ENCODE measurements around the gene CELA3B. TPM values are rescaled to one million over a fixed set of nuclear protein-coding genes. Genes with fewer than 3 reads are reported as not detected.

CELA3B gene
- total and polyA plus RNA-seq, 3 experiments from 2014 or later = not detected

- Histone ChIP-seq H3K4me1 (ENCODE audit: insufficient read depth, low read length) (peaks cover 26% of the 10 kb centered on the region), H3K27ac (ENCODE audit: low read depth, low read length) (no peak overlapping the region), H3K4me3 (ENCODE audit: low read length) (no peak overlapping the region), H3K36me3 (ENCODE audit: insufficient read depth, low read length) (no peaks in the 10 kb centered on the region), H3K27me3 (ENCODE audit: insufficient read depth, low read length, poor library complexity, severe bottlenecking) (no peaks in the 10 kb centered on the region), H3K9me3 (ENCODE audit: low read length) (no peaks in the 10 kb centered on the region)
- ChIA-PET CTCF (no interaction called here), POLR2A (no interaction called here)
- Mint-ChIP-seq H3K4me3 (no peak overlapping the region), H3K9me3 (no peaks in the 10 kb centered on the region), H3K36me3 (no peaks in the 10 kb centered on the region), H3K27ac (peak overlapping the region in 1 of 8 donors; percentile 58), H3K27me3 (peaks cover 0 to 1% of the 10 kb centered on the region in 2 donors), H3K4me1 (peaks cover 14 to 25% (median 15%) of the 10 kb centered on the region in 3 donors)
- no peak for DNase-seq
Measured at GRCh38 chr1:21952786-21953520, 23.9 kb upstream of the CELA3B start.

GRCh38 chr1:21955058-21955457 lies 21.8 kb upstream of the CELA3B start:
- H3K9me3 Mint-ChIP-seq = no peaks in the 10 kb centered on the region
- H3K27me3 ChIP-seq (ENCODE audit: insufficient read depth, low read length, poor library complexity, severe bottlenecking) = no peaks in the 10 kb centered on the region
- ChIA-PET POLR2A (no interaction called here), CTCF (no interaction called here)
- H3K4me3 Mint-ChIP-seq = no peak overlapping the region
- H3K36me3 Mint-ChIP-seq = no peaks in the 10 kb centered on the region
- no peak overlapping the region for H3K27ac ChIP-seq (ENCODE audit: low read depth, low read length)
- peaks cover 21 to 32% (median 21%) of the 10 kb centered on the region in 3 donors for H3K4me1 Mint-ChIP-seq
- peaks cover 0 to 3% of the 10 kb centered on the region in 2 donors for H3K27me3 Mint-ChIP-seq
- no peaks in the 10 kb centered on the region for H3K9me3 ChIP-seq (ENCODE audit: low read length)
- no peak overlapping the region for H3K27ac Mint-ChIP-seq
- no peak for DNase-seq
- peaks cover 32% of the 10 kb centered on the region for H3K4me1 ChIP-seq (ENCODE audit: insufficient read depth, low read length)
- H3K4me3 ChIP-seq (ENCODE audit: low read length) = no peak overlapping the region
- no peaks in the 10 kb centered on the region for H3K36me3 ChIP-seq (ENCODE audit: insufficient read depth, low read length)

- POLR2A ChIA-PET = no interaction called here
Measured at GRCh38 chr1:21955501-21956281, 21.1 kb upstream of the CELA3B start.

GRCh38 chr1:21956720-21957552 lies 19.9 kb upstream of the CELA3B start:
- Mint-ChIP-seq H3K36me3 (no peaks in the 10 kb centered on the region), H3K27ac (peak overlapping the region; percentile 58 to 91 (median 80)), H3K9me3 (no peaks in the 10 kb centered on the region), H3K4me3 (peak overlapping the region in 6 of 7 donors; percentile 16 to 80 (median 66)), H3K27me3 (peaks cover 2 to 3% of the 10 kb centered on the region in 2 donors), H3K4me1 (peaks cover 21 to 32% (median 21%) of the 10 kb centered on the region in 3 donors)
- Histone ChIP-seq H3K9me3 (ENCODE audit: low read length) (no peaks in the 10 kb centered on the region), H3K36me3 (ENCODE audit: insufficient read depth, low read length) (no peaks in the 10 kb centered on the region), H3K27ac (ENCODE audit: low read depth, low read length) (no peak overlapping the region), H3K27me3 (ENCODE audit: insufficient read depth, low read length, poor library complexity, severe bottlenecking) (no peaks in the 10 kb centered on the region), H3K4me1 (ENCODE audit: insufficient read depth, low read length) (peaks cover 32% of the 10 kb centered on the region), H3K4me3 (ENCODE audit: low read length) (peak overlapping the region; percentile 11)
- POLR2A ChIA-PET = no interaction called here
- DNase-seq = peak; percentile 7 to 75 (median 47)
- CTCF ChIA-PET = interaction anchor here (1.5 kb wide), 1 partner anchor 8 kb away, joined by 4 read pairs; no protein-coding TSS in a partner anchor

More at GRCh38 chr1:21955501-21956281, 21.1 kb upstream of the CELA3B start:
- Histone ChIP-seq H3K27me3 (ENCODE audit: insufficient read depth, low read length, poor library complexity, severe bottlenecking) (no peaks in the 10 kb centered on the region), H3K4me1 (ENCODE audit: insufficient read depth, low read length) (peaks cover 32% of the 10 kb centered on the region), H3K4me3 (ENCODE audit: low read length) (no peak overlapping the region), H3K9me3 (ENCODE audit: low read length) (no peaks in the 10 kb centered on the region), H3K27ac (ENCODE audit: low read depth, low read length) (no peak overlapping the region), H3K36me3 (ENCODE audit: insufficient read depth, low read length) (no peaks in the 10 kb centered on the region)
- Mint-ChIP-seq H3K9me3 (no peaks in the 10 kb centered on the region), H3K27ac (peak overlapping the region in 2 of 8 donors; percentile 23 to 34), H3K36me3 (no peaks in the 10 kb centered on the region), H3K27me3 (peaks cover under 1 to 3% of the 10 kb centered on the region in 2 donors), H3K4me3 (peak overlapping the region in 1 of 7 donors; percentile 35), H3K4me1 (peaks cover 21 to 32% (median 21%) of the 10 kb centered on the region in 3 donors)
- CTCF ChIA-PET = interaction anchor here (1.5 kb wide), 1 partner anchor 10 kb away, joined by 4 read pairs; no protein-coding TSS in a partner anchor
- DNase-seq = peak in 1 of 5 donors; percentile 34

GRCh38 chr1:21961337-21961736 lies 15.5 kb upstream of the CELA3B start:
- H3K27me3 ChIP-seq (ENCODE audit: insufficient read depth, low read length, poor library complexity, severe bottlenecking) = no peaks in the 10 kb centered on the region
- ChIA-PET CTCF (no interaction called here), POLR2A (no interaction called here)
- no peak overlapping the region for H3K27ac Mint-ChIP-seq
- H3K9me3 ChIP-seq (ENCODE audit: low read length) = no peaks in the 10 kb centered on the region
- H3K4me3 ChIP-seq (ENCODE audit: low read length) = no peak overlapping the region
- peaks cover 23 to 27% (median 27%) of the 10 kb centered on the region in 3 donors for H3K4me1 Mint-ChIP-seq
- peaks cover 5 to 6% of the 10 kb centered on the region in 2 donors for H3K27me3 Mint-ChIP-seq
- no peaks in the 10 kb centered on the region for H3K9me3 Mint-ChIP-seq
- no peaks in the 10 kb centered on the region for H3K36me3 ChIP-seq (ENCODE audit: insufficient read depth, low read length)
- H3K36me3 Mint-ChIP-seq = no peaks in the 10 kb centered on the region
- no peak for DNase-seq
- no peak overlapping the region for H3K27ac ChIP-seq (ENCODE audit: low read depth, low read length)
- peaks cover 28% of the 10 kb centered on the region for H3K4me1 ChIP-seq (ENCODE audit: insufficient read depth, low read length)
- no peak overlapping the region for H3K4me3 Mint-ChIP-seq

- peaks cover 20 to 25% (median 23%) of the 10 kb centered on the region in 3 donors for H3K4me1 Mint-ChIP-seq
- Histone ChIP-seq H3K36me3 (ENCODE audit: insufficient read depth, low read length) (no peaks in the 10 kb centered on the region), H3K27me3 (ENCODE audit: insufficient read depth, low read length, poor library complexity, severe bottlenecking) (no peaks in the 10 kb centered on the region), H3K9me3 (ENCODE audit: low read length) (no peaks in the 10 kb centered on the region), H3K4me3 (ENCODE audit: low read length) (no peak overlapping the region), H3K27ac (ENCODE audit: low read depth, low read length) (no peak overlapping the region), H3K4me1 (ENCODE audit: insufficient read depth, low read length) (peaks cover 23% of the 10 kb centered on the region)
- H3K27me3 Mint-ChIP-seq = peaks cover 5 to 9% of the 10 kb centered on the region in 2 donors
- H3K36me3 Mint-ChIP-seq = no peaks in the 10 kb centered on the region
- POLR2A ChIA-PET = no interaction called here
- no peaks in the 10 kb centered on the region for H3K9me3 Mint-ChIP-seq
- peak in 1 of 5 donors; percentile 7 for DNase-seq
- H3K27ac Mint-ChIP-seq = no peak overlapping the region
- no peak overlapping the region for H3K4me3 Mint-ChIP-seq
- CTCF ChIA-PET = no interaction called here
Measured at GRCh38 chr1:21961799-21962198, 15.0 kb upstream of the CELA3B start.

- peaks cover 4 to 7% (median 5%) of the 10 kb centered on the region in 3 donors for H3K4me1 Mint-ChIP-seq
- Histone ChIP-seq H3K4me1 (ENCODE audit: insufficient read depth, low read length) (peaks cover 5% of the 10 kb centered on the region), H3K9me3 (ENCODE audit: low read length) (no peaks in the 10 kb centered on the region), H3K27ac (ENCODE audit: low read depth, low read length) (no peak overlapping the region), H3K36me3 (ENCODE audit: insufficient read depth, low read length) (no peaks in the 10 kb centered on the region), H3K27me3 (ENCODE audit: insufficient read depth, low read length, poor library complexity, severe bottlenecking) (no peaks in the 10 kb centered on the region), H3K4me3 (ENCODE audit: low read length) (no peak overlapping the region)
- ChIA-PET POLR2A (no interaction called here), CTCF (interaction anchor here (1.1 to 1.5 kb wide), 3 partner anchors 24 to 125 kb away, joined by 3 read pairs; no protein-coding TSS in a partner anchor)
- peaks cover 4 to 9% of the 10 kb centered on the region in 2 donors for H3K27me3 Mint-ChIP-seq
- DNase-seq = peak; percentile 51 to 80 (median 69)
- no peaks in the 10 kb centered on the region for H3K36me3 Mint-ChIP-seq
- H3K9me3 Mint-ChIP-seq = no peaks in the 10 kb centered on the region
- H3K4me3 Mint-ChIP-seq = no peak overlapping the region
- H3K27ac Mint-ChIP-seq = peak overlapping the region in 3 of 8 donors; percentile 39 to 66 (median 55)
Measured at GRCh38 chr1:21963477-21964217, 13.2 kb upstream of the CELA3B start.
